Astrocyte (in vitro differentiated cells and primary cell): ENCODE measurements around the gene PSME3. TPM values are rescaled to one million over a fixed set of nuclear protein-coding genes. Genes with fewer than 3 reads are reported as not detected.
"Not testable (repeated sequence)": the region's sequence is repeated elsewhere in the genome, so short reads cannot be mapped to it uniquely, and the experiment has no call there.

Source experiments
- DNase-seq: peaks from one replicate; pipeline ENCODE4 v3.0.0-alpha.2; 2010; ENCODE audit warnings: low read depth
- FAIRE-seq: peaks from 2 replicates; lab custom pipeline; 2011; peaks lifted over from hg19 to GRCh38; lab: Jason Lieb, UNC
- H2AFZ ChIP-seq: 2 replicates; pipeline ENCODE4 v1.6.0; 2012; ENCODE audit warnings: low read depth, low read length, inconsistent platforms
- H3K27ac ChIP-seq: 2 replicates; pipeline ENCODE4 v1.5.1; 2011; ENCODE audit warnings: low read depth, low read length, inconsistent platforms
- H3K27me3 ChIP-seq: 2 replicates; pipeline ENCODE4 v1.6.0; 2011; ENCODE audit warnings: low read length, inconsistent platforms; ENCODE audit not compliant: insufficient read depth
- H3K36me3 ChIP-seq: 2 replicates; pipeline ENCODE4 v1.5.1; 2011; ENCODE audit warnings: low read length, inconsistent platforms; ENCODE audit not compliant: insufficient read depth
- H3K4me1 ChIP-seq: 2 replicates; pipeline ENCODE4 v1.5.1; 2011; ENCODE audit warnings: low read length, inconsistent platforms; ENCODE audit not compliant: insufficient read depth
- H3K4me2 ChIP-seq: 2 replicates; pipeline ENCODE4 v1.6.0; 2012; ENCODE audit warnings: low read length, inconsistent platforms
- H3K4me3 ChIP-seq: 2 replicates; pipeline ENCODE4 v1.5.1; 2011; ENCODE audit warnings: low read depth, mild to moderate bottlenecking, low read length, inconsistent platforms; ENCODE audit not compliant: insufficient read depth
- H3K79me2 ChIP-seq: 2 replicates; pipeline ENCODE4 v1.6.0; 2012; ENCODE audit warnings: mild to moderate bottlenecking, low read length, inconsistent platforms; ENCODE audit not compliant: insufficient read depth
- H3K9ac ChIP-seq: 2 replicates; pipeline ENCODE4 v1.6.0; 2012; ENCODE audit warnings: mild to moderate bottlenecking, low read length, inconsistent platforms
- H3K9me3 ChIP-seq: 2 replicates; pipeline ENCODE4 v1.5.1; 2012; ENCODE audit warnings: low read depth, mild to moderate bottlenecking, low read length, inconsistent platforms; ENCODE audit not compliant: insufficient read depth
- H4K20me1 ChIP-seq: 2 replicates; pipeline ENCODE4 v1.6.0; 2012; ENCODE audit warnings: low read length, inconsistent platforms; ENCODE audit not compliant: insufficient read depth
- H3K27ac Mint-ChIP-seq: one replicate; pipeline ENCODE4 v1.8.0; 2021; ENCODE audit warnings: mild to moderate bottlenecking, mixed read lengths; ENCODE audit not compliant: unreplicated experiment
- H3K27me3 Mint-ChIP-seq: one replicate; pipeline ENCODE4 v1.8.0; 2021; ENCODE audit warnings: low read depth, mixed read lengths; ENCODE audit not compliant: unreplicated experiment
- H3K36me3 Mint-ChIP-seq: one replicate; pipeline ENCODE4 v1.8.0; 2021; ENCODE audit warnings: low read depth, mixed read lengths; ENCODE audit not compliant: unreplicated experiment
- H3K4me1 Mint-ChIP-seq: one replicate; pipeline ENCODE4 v1.8.0; 2021; ENCODE audit warnings: low read depth, mixed read lengths; ENCODE audit not compliant: unreplicated experiment
- H3K4me3 Mint-ChIP-seq: one replicate; pipeline ENCODE4 v1.8.0; 2021; ENCODE audit warnings: mild to moderate bottlenecking, moderate library complexity, mixed read lengths; ENCODE audit not compliant: unreplicated experiment
- H3K9me3 Mint-ChIP-seq: one replicate; pipeline ENCODE4 v1.8.0; 2021; ENCODE audit warnings: mild to moderate bottlenecking, mixed read lengths; ENCODE audit not compliant: unreplicated experiment
- CTCF ChIP-seq: IDR thresholded peaks from 2 replicates; pipeline ENCODE4 v1.5.1; 2011; ENCODE audit warnings: low read depth, mild to moderate bottlenecking, inconsistent platforms, low read length, moderate library complexity; ENCODE audit not compliant: insufficient read depth
- EZH2 ChIP-seq: IDR thresholded peaks from 2 replicates; pipeline ENCODE4 v1.6.1; 2012; ENCODE audit warnings: mild to moderate bottlenecking, low read length, inconsistent platforms; ENCODE audit not compliant: insufficient read depth
- total RNA-seq: library from RNA; stranded (reverse); gene quantifications from 2 replicates; pipeline ENCODE4 v1.2.1, GENCODE V29; 2021

PSME3 gene
- total RNA-seq, 1 donor from 2014 or later: 152 TPM

- peaks cover 4% of the 10 kb centered on the region for H3K4me1 ChIP-seq
- peaks cover 12% of the 10 kb centered on the region for H3K9me3 Mint-ChIP-seq
- no peaks in the 10 kb centered on the region for H3K79me2 ChIP-seq
- no peak overlapping the region for H2AFZ ChIP-seq
- no peak overlapping the region for H3K4me3 ChIP-seq
- no peak overlapping the region for H3K4me3 Mint-ChIP-seq
- H3K9ac ChIP-seq: no peak overlapping the region
- H3K27me3 ChIP-seq: no peaks in the 10 kb centered on the region
- TF ChIP-seq CTCF (no peak), EZH2 (no peak)
- H3K27ac Mint-ChIP-seq: no peak overlapping the region
- peaks cover 6% of the 10 kb centered on the region for H3K4me1 Mint-ChIP-seq
- no peak overlapping the region for H3K27ac ChIP-seq
- H3K4me2 ChIP-seq: no peak overlapping the region
- H3K36me3 ChIP-seq: no peaks in the 10 kb centered on the region
- H3K36me3 Mint-ChIP-seq: peaks cover 1% of the 10 kb centered on the region
- no peak for DNase-seq
- peaks cover 5% of the 10 kb centered on the region for H3K9me3 ChIP-seq
- H3K27me3 Mint-ChIP-seq: peaks cover 11% of the 10 kb centered on the region
- no peaks in the 10 kb centered on the region for H4K20me1 ChIP-seq
- no peak for FAIRE-seq
Measured at GRCh38 chr17:42866631-42867575, 33.7 kb downstream of the PSME3 start.

GRCh38 chr17:42867694-42868261 lies 34.6 kb downstream of the PSME3 start:
- not testable (repeated sequence) for H3K36me3 ChIP-seq, H3K4me3 ChIP-seq, FAIRE-seq, H3K79me2 ChIP-seq, H3K27me3 Mint-ChIP-seq, H3K36me3 Mint-ChIP-seq, H3K9ac ChIP-seq, H3K4me1 ChIP-seq, H4K20me1 ChIP-seq, H3K4me2 ChIP-seq, H3K4me1 Mint-ChIP-seq, H3K27ac Mint-ChIP-seq, DNase-seq, H3K4me3 Mint-ChIP-seq, H3K27me3 ChIP-seq, H3K9me3 ChIP-seq, H3K27ac ChIP-seq, H2AFZ ChIP-seq
- H3K9me3 Mint-ChIP-seq: peaks cover 13% of the 10 kb centered on the region

- Histone ChIP-seq H4K20me1 (no peaks in the 10 kb centered on the region), H3K79me2 (no peaks in the 10 kb centered on the region), H3K36me3 (no peaks in the 10 kb centered on the region), H3K27ac (no peak overlapping the region), H3K4me3 (no peak overlapping the region), H3K27me3 (no peaks in the 10 kb centered on the region), H3K4me2 (no peak overlapping the region), H3K9ac (no peak overlapping the region), H3K9me3 (peaks cover 5% of the 10 kb centered on the region), H3K4me1 (peaks cover 4% of the 10 kb centered on the region), H2AFZ (no peak overlapping the region)
- H3K36me3 Mint-ChIP-seq: peaks cover 1% of the 10 kb centered on the region
- H3K27me3 Mint-ChIP-seq: peaks cover 13% of the 10 kb centered on the region
- DNase-seq (no peak), FAIRE-seq (no peak)
- no peak for TF ChIP-seq CTCF
- peaks cover 15% of the 10 kb centered on the region for H3K9me3 Mint-ChIP-seq
- H3K27ac Mint-ChIP-seq: no peak overlapping the region
- peaks cover 9% of the 10 kb centered on the region for H3K4me1 Mint-ChIP-seq
- no peak overlapping the region for H3K4me3 Mint-ChIP-seq
Measured at GRCh38 chr17:42868338-42868737, 35.1 kb downstream of the PSME3 start.
